HepG2 (cell line): ENCODE results near the gene RPS2.

Experiments used
- CTCF ChIP-seq: sonication (generic); formaldehyde crosslinking; IDR thresholded peaks from 2 replicates; pipeline ENCODE4 v1.5.0; 2020; ENCODE audit warnings: mild to moderate bottlenecking, missing genetic modification reagents, moderate library complexity
- GTF2F1 ChIP-seq: fragments of 150-350 bp; IDR thresholded peaks from 2 replicates; pipeline ENCODE4 v1.6.1; 2014; ENCODE audit warnings: low read length
- HDAC2 ChIP-seq: sonication (generic); formaldehyde crosslinking; IDR thresholded peaks from 2 replicates; pipeline ENCODE4 v1.4.0; 2020; ENCODE audit warnings: missing genetic modification reagents
- KMT2B ChIP-seq: IDR thresholded peaks from 2 replicates; pipeline ENCODE4 v1.6.1; 2016; ENCODE audit warnings: missing genetic modification reagents, missing compliant biosample characterization
- NBN ChIP-seq: fragments of 450-650 bp; conservative IDR thresholded peaks from 2 replicates; pipeline ENCODE4 v1.6.1; 2017
- ZNF138 ChIP-seq: sonication (generic); formaldehyde crosslinking; IDR thresholded peaks from 2 replicates; pipeline ENCODE4 v1.5.0; 2020; ENCODE audit warnings: mild to moderate bottlenecking, low read depth, missing genetic modification reagents
- ZNF280B ChIP-seq: sonication (generic); formaldehyde crosslinking; IDR thresholded peaks from 2 replicates; pipeline ENCODE4 v1.5.0; 2020; ENCODE audit warnings: missing genetic modification reagents, mild to moderate bottlenecking, borderline replicate concordance
- ZNF589 ChIP-seq: sonication (generic); formaldehyde crosslinking; conservative IDR thresholded peaks from 2 replicates; pipeline ENCODE4 v1.8.0; 2022; ENCODE audit warnings: mild to moderate bottlenecking, moderate library complexity, missing genetic modification reagents

GRCh38 chr16:1959269-1960039 is 5.2 kb downstream of the RPS2 start, which contains the start of gene NDUFB10:
- TF ChIP-seq KMT2B (CRISPR knock-in tag) (peak; percentile 55; the same call in 1 of the 2 replicates), CTCF (CRISPR knock-in tag) (peak; percentile 82), GTF2F1 (no peak), ZNF280B (CRISPR knock-in tag) (peak; percentile 66; the same call in 1 of the 2 replicates), NBN (no peak), ZNF589 (CRISPR knock-in tag) (peak; percentile 57; the same call in 1 of the 2 replicates), ZNF138 (CRISPR knock-in tag) (peak; percentile 92; the same call in 1 of the 2 replicates), HDAC2 (peak; percentile 57; the same call in 1 of the 2 replicates)
